ENCODE data around the gene AP1B1. TPM values are rescaled to one million over a fixed set of nuclear protein-coding genes. Genes with fewer than 3 reads are reported as not detected.

Gene AP1B1
- total and polyA plus RNA-seq, 2 of the 4 experiments (the other 2 are of a cell fraction): 55.7 to 70.8 TPM

- Histone ChIP-seq H3K23ac (ENCODE audit: low read depth, low read length) (no peak overlapping the region), H3K4me2 (ENCODE audit: low read depth, low read length) (no peak overlapping the region), H3K4me3 (ENCODE audit: insufficient read depth, low read depth, low read length) (no peak overlapping the region), H2BK15ac (ENCODE audit: low read depth, low read length) (no peak overlapping the region), H3K18ac (ENCODE audit: low read depth, low read length) (no peak overlapping the region), H2BK5ac (ENCODE audit: low read depth, low read length, poor library complexity, severe bottlenecking) (no peak overlapping the region), H3K27ac (ENCODE audit: insufficient read depth, low read length) (no peak overlapping the region), H3K9ac (ENCODE audit: low read depth, low read length) (no peak overlapping the region), H3K56ac (ENCODE audit: extremely low read depth, insufficient read depth, low read length) (no peak overlapping the region), H2BK120ac (ENCODE audit: low read depth, low read length) (no peak overlapping the region), H3K27me3 (ENCODE audit: control insufficient read depth, insufficient read depth, low read length) (peaks cover 48% of the 10 kb centered on the region), H2AFZ (replicated peaks; ENCODE audit: low read length, poor library complexity) (no peak overlapping the region), H3K14ac (replicated peaks; ENCODE audit: low read depth, low read length) (no peak overlapping the region), H4K91ac (ENCODE audit: insufficient read depth, low read depth, low read length) (no peak overlapping the region), H3K79me1 (ENCODE audit: low read depth in 1 of 2, low read length in 2 of 2) (no peaks in the 10 kb centered on the region), H2AK5ac (ENCODE audit: low read depth, low read length) (no peak overlapping the region), H3K36me3 (ENCODE audit: control insufficient read depth, insufficient read depth, low read length) (no peaks in the 10 kb centered on the region), H3K4me1 (ENCODE audit: control insufficient read depth, insufficient read depth, low read length) (no peaks in the 10 kb centered on the region), H4K8ac (ENCODE audit: low read depth in 2 of 2, low read length in 2 of 2) (no peak overlapping the region), H3K9me3 (ENCODE audit: control insufficient read depth, insufficient read depth, low read length) (no peaks in the 10 kb centered on the region), H2AK9ac (replicated peaks; ENCODE audit: low read depth, low read length, poor library complexity) (no peak overlapping the region), H2BK20ac (ENCODE audit: low read depth, low read length) (no peak overlapping the region), H3K4ac (ENCODE audit: low read depth, low read length) (no peak overlapping the region), H4K5ac (ENCODE audit: low read depth, low read length) (no peak overlapping the region), H4K20me1 (ENCODE audit: insufficient read depth, low read length) (no peaks in the 10 kb centered on the region), H3K9me1 (ENCODE audit: insufficient read depth, low read length) (no peaks in the 10 kb centered on the region)
- no TSS peak for BruUV-seq (replicated peaks)
- ATAC-seq (ENCODE audit: low read depth): no peak
- DNase-seq: no peak
- ChIA-PET POLR2A (ENCODE audit: unreplicated experiment) (no interaction called here), CTCF (interaction anchor here (0.7 kb wide), 1 partner anchor 1485 kb away, joined by 3 read pairs; no protein-coding TSS in a partner anchor)
- dilution Hi-C loops (cut with HindIII; ENCODE audit: low sequenced_read_pairs, unreplicated experiment): no loop called here
- intact Hi-C loops (cut with micrococcal nuclease): no loop called here
- WGBS, 2 experiments (ENCODE audit: extremely low coverage in 2 of 2, insufficient read length in 1 of 2): no CpG with 5 or more reads among the region's 3 CpGs
- in situ Hi-C loops (cut with MboI; ENCODE audit: low sequenced_read_pairs): no loop called here
- TF ChIP-seq MAFK (IDR thresholded peaks at IDR 0.05; ENCODE audit: low read depth, low read length) (no peak), RAD21 (IDR thresholded peaks at IDR 0.05; ENCODE audit: low read length) (no peak), SMC3 (IDR thresholded peaks at IDR 0.05; ENCODE audit: low read depth, low read length) (no peak), RFX5 (IDR thresholded peaks at IDR 0.05; ENCODE audit: low read depth, low read length) (no peak), RCOR1 (IDR thresholded peaks at IDR 0.05; ENCODE audit: insufficient replicate concordance, low read length) (no peak), FOS (IDR thresholded peaks at IDR 0.05; ENCODE audit: low read depth, low read length) (no peak)
Observed at GRCh38 chr22:29433856-29434255, 45.5 kb upstream of the AP1B1 start.

All from IMR-90 (cell line).